Measurements from ENCODE around the gene SAT1.

- TF ChIP-seq CTCF (conservative IDR thresholded peaks at IDR 0.05 in 1 of 2, IDR thresholded peaks at IDR 0.05 in 1 of 2; ENCODE audit: low read depth in 1 of 2, low read length in 2 of 2) = no peak
- TF ChIP-seq EZH2 (IDR thresholded peaks at IDR 0.05; ENCODE audit: low read length, missing control alignments) = no peak
Observed at GRCh38 chrX:23815376-23815775, 32.4 kb downstream of the SAT1 start.

Measured in fibroblast of lung (primary cell).